ENCODE data around the gene C5.

C5 gene

GRCh38 chr9:120942186-120943001 lies 107.7 kb downstream of the C5 start:
- no peak for DNase-seq (ENCODE audit: low read depth in 1 of 2, low spot score in 1 of 2)

DNA sequence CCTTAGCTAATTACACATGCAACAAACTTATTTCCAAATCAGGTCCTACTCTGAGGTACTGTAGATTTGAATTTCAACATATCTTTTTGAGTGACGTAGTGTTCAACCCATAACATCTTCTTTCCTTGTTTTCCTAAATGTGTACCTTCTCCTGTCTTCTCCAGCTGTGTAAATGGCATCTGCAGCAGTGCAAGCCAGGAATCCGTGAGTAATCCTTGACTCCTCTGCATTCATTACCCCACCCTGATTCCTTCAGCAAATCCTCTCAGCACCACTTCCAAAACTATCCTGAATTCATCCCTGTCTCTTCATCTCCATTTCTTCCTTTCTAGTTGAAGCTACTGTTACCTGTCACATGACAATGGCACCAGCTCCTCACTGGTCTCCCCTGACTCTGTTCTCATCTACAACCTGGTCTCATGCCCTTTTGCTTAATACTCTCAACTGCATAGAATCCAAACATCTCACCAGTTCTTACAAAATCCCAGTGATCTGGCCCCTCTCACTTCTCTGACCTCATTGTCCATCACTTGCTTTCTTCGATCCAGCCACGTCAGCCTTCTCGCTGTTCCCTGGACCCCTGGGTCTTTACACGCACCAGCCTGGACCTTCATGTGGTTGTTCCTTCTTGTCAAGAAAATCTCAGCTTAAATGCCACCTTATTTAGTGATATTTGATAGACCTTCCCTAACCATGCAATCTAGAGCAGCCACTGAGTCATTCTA lies 108.9 kb downstream of the C5 start:
- DNase-seq (ENCODE audit: low read depth in 1 of 2, low spot score in 1 of 2), result no peak

- no peak for DNase-seq (ENCODE audit: low read depth in 1 of 2, low spot score in 1 of 2)
Observed at GRCh38 chr9:120940573-120940972, 109.5 kb downstream of the C5 start.

- DNase-seq (ENCODE audit: low read depth in 1 of 2, low spot score in 1 of 2), result no peak
Observed at GRCh38 chr9:120938851-120939250, 111.2 kb downstream of the C5 start.

DNA sequence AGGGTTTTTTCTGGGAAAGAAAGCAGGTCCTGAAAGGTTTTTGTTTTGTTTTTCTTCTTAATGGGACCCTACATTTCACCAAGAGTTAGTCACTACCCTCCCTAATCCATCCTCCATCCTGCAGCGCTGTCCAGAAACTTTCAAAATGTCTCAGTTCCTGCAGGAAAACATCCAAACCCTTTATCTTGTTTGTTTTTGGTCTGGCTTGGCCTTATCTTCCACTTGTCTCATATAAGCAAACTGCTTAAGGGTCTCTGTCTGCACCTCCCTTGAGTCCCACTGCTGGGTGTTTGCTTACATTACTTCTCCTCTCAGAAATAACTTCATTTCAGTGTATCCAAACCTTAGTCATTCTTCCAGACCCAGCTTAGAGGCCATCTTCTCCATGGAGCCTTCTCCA lies 112.5 kb downstream of the C5 start:
- no peak for DNase-seq (ENCODE audit: low read depth in 1 of 2, low spot score in 1 of 2)

GRCh38 chr9:120937127-120937526 lies 112.9 kb downstream of the C5 start:
- DNase-seq (ENCODE audit: low read depth in 1 of 2, low spot score in 1 of 2), result no peak

GRCh38 chr9:120936764-120937122 lies 113.3 kb downstream of the C5 start:
- no peak for DNase-seq (ENCODE audit: low read depth in 1 of 2, low spot score in 1 of 2)

- DNase-seq (ENCODE audit: low read depth in 1 of 2, low spot score in 1 of 2), result peak; percentile 80 to 87
Observed at GRCh38 chr9:120936011-120936763, 113.9 kb downstream of the C5 start.

DNA sequence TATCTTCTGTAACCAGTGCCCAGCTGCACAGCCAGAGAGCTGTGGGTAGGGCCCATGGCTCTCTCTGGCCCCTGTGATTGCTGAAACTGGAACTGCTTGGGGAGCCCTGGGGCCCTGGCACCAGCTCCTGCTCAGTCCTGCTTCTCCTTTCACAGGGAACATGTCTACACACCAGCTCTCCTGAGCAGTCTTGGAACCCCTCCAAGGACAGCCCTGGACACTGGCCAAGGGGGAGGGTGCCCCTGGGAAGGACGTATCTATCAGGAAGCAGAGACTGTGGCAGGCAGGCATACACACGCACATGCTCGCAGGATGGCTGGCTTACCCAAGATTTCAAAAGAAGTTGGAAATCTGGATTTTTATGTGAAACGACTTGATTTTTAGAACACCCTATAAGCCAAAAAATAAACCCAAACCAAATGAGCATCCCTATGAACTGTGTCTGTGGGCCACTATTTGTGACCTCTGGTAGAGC lies 114.7 kb downstream of the C5 start:
- DNase-seq (ENCODE audit: low read depth in 1 of 2, low spot score in 1 of 2), result no peak

DNA sequence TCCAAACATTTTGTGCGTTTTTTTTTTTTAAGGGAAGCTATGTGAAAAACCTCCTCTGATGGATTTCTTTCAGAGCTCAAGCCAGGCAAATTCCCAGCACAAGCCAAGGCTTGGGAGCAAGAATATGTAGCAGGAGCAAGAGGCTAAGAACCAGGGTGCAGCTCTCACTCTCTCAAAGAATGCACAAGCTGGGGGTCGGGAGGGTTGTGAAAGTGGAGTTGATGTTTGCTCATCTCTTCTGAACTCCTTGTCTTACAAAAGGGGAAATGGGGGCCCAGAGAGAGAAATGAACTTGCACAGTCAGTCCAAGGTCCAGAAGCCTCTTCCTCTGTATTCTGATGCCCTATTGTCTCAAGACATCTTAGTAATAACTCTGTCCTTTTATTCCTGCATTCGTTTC lies 115.8 kb downstream of the C5 start:
- DNase-seq (ENCODE audit: low read depth in 1 of 2, low spot score in 1 of 2), result no peak

GRCh38 chr9:120933310-120934055 lies 116.6 kb downstream of the C5 start:
- no peak for DNase-seq (ENCODE audit: low read depth in 1 of 2, low spot score in 1 of 2)

GRCh38 chr9:120932086-120932823 lies 117.8 kb downstream of the C5 start:
- DNase-seq (ENCODE audit: low read depth in 1 of 2, low spot score in 1 of 2), result no peak

DNA sequence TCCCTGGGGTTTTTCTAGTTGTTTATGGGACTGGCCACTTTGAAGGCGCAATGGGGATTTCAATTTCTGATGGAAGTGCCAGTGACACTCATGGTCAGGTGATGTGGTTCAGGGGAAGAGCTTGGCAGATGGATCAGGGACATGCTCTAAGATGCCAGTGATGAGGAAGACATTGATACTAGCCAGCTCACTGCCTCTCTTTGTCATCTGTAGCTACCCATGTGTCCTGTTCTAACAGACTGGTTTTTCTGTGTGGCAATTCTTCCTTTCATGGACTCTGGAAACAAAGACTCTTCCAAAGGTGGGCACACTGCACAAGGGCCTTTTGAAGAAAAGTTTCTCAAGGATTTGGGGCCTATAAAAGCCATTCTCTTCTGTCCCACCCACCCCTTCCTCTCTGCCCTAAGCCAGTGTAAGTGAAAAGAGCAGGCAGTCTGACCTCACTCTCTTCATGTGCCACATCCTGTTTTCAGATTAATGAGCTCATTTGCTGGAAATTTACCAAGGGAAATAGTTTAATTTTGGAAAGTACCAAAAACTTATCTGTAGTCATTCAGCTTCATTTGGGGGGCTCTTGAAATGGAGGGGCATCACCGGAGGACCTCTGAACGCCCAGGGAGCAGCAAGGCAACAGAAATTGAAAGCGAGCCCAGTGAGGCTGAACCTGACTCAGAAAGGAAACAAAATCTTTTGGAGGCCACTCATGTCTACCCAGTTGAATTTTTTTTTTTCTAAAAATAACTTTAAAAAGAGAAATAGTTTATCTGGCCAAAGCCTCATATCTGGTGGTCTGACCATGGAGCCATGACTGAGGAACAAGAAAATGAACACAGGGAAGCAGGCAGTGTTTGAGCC lies 118.6 kb downstream of the C5 start:
- peak in 1 of 2 donors; percentile 65 for DNase-seq (ENCODE audit: low read depth in 1 of 2, low spot score in 1 of 2)

GRCh38 chr9:120929229-120929791 lies 120.8 kb downstream of the C5 start:
- no peak for DNase-seq (ENCODE audit: low read depth in 1 of 2, low spot score in 1 of 2)

DNA sequence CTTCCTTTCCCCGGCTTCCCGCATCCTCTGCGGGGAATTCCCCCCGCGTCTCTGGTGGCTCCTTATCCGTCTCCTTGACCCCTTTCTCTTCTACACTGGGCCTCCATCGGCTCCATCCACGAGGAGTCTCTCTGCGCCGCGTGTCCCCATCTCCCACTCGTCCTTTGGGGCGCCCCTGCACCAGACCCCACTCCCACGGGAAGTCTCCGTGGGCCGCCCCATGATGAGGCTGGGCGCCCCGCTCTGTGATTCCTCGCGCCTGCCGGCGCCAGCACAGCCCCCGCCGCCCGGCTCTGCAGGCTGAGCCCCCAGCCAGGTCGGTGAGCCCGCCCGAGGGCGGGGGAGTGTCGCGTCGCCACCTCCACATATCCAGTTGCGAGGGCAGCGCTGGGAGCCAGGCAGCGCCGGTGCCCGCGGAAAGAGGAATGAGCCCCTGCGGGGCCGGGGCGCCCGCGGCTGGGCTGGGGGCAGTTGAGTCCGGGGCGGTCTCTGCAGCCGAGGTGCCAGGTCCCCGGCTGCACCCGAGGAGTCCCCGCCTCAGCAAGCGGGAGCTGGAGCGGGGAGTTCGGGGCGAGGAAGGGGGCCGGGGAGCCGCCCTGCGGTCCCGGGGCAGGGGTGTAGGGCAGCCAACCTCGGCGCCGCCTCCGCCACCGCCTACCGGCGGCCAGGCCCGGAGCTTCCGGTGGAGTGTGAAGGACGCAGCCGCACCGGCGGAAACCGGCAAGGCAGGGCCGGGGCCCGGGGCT lies 121.4 kb downstream of the C5 start:
- DNase-seq (ENCODE audit: low read depth in 1 of 2, low spot score in 1 of 2), result peak in 1 of 2 donors; percentile 56

DNA sequence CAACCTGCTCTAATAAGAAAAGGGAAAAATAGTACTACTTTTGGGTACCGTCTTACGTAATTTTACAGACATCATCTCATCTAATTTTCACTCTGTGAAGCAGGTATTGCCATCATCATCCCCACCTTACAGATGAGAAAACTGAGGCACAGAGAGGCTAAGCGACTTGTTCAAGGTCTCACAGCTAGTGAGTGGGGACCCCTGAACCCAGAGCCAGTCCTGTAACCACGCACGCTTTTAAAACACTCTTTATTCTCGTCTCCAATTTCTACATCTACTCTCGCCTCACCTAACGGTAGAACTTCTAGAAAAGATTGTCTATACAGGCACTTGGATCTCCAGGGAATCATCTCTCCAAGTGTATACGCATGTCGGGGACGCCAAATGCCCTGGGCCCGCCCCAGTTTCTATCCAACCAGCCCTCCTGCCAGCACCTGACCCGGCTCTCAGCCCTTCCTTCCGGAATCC lies 122.0 kb downstream of the C5 start:
- DNase-seq (ENCODE audit: low read depth in 1 of 2, low spot score in 1 of 2), result no peak

DNA sequence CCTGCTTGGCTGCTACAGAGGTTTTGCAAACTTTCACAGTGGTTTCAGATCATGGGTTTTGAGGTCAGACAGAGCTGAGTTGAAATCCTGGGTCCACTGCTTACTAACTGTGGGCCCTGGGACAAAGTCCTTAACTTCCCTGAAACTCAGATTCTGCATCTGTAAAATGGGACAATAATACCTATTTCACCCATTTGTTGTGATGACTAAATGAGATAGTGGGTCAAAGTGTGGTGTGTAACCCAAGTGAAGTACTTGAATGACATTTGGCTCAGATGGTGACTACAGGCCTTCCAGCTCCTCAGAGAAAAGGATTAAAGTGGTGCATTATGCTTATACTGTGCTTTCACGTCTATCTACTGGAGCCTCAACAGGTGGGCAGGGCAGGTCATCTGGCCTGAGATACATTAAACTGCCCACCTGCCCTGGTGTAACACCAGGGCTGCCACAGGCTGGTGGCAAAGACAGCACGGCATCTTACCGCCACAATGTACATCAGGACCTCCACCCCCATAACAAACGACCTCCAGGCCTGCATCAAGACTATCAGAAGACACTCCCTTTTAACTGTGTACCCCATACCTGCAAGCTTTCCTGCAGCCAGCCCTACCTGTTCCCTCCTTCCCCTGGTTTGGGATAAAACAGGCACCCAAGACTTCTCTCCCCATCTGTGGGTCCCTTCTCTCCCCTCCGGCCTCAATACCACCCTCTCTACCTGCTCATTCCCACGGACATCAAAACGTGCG lies 122.6 kb downstream of the C5 start:
- no peak for DNase-seq (ENCODE audit: low read depth in 1 of 2, low spot score in 1 of 2)
